Measurements from ENCODE around the gene SLC4A9. TPM values are rescaled to one million over a fixed set of nuclear protein-coding genes. Genes with fewer than 3 reads are reported as not detected.
"Not testable (repeated sequence)": the region's sequence is repeated elsewhere in the genome, so short reads cannot be mapped to it uniquely, and the experiment has no call there.

SLC4A9 gene
- total RNA-seq, 2 experiments from 2014 or later, result not detected

DNA sequence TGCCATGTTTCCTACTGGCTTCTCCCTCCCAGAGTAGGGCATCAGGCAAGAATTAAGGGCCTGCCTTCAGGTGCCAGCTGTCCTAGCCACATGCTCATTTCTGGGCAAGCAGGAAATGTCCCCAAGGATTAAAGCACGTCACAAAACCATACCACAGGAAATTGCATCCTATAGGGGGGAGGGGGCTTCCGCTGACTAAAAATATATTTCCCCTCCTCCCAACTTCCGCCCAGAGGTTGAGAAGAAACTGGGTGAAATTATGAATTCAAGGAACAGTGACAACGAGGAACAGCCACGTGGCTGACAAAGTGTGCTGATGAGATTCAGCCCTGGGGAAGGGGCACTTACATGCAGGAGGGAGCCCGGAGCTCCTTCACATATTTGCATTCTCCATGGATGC is 17.7 kb upstream of the SLC4A9 start:
- intact Hi-C loops (cut with DNase I, micrococcal nuclease), result no loop called here
- no peaks in the 10 kb centered on the region for H3K9me3 ChIP-seq (ENCODE audit: control insufficient read depth in 1 of 2, insufficient read depth in 1 of 2, low read length in 2 of 2)
- no peaks in the 10 kb centered on the region for H3K36me3 ChIP-seq (ENCODE audit: insufficient read depth, low read length)
- no peaks in the 10 kb centered on the region for H3K9me3 Mint-ChIP-seq
- H3K4me1 Mint-ChIP-seq (ENCODE audit: low read depth), result peaks cover 56% of the 10 kb centered on the region
- DNase-seq (peak in 6 of 14 experiments; percentile 8 to 74 (median 42)), ATAC-seq (ENCODE audit: poor library complexity) (peak; percentile 50)
- no peaks in the 10 kb centered on the region for H3K27me3 Mint-ChIP-seq
- peak overlapping the region; percentile 78 for H3K27ac Mint-ChIP-seq
- H3K4me3 ChIP-seq (ENCODE audit: low read length), result no peak overlapping the region
- POLR2A ChIA-PET, result interaction anchor here (0.6 to 1.3 kb wide), 2 partner anchors 10 to 58 kb away, joined by 3 to 4 read pairs; no protein-coding TSS in a partner anchor
- peak overlapping the region; percentile 76 for H3K4me3 Mint-ChIP-seq
- peaks cover 53% of the 10 kb centered on the region for H3K4me1 ChIP-seq (ENCODE audit: insufficient read depth, low read length)
- H3K27me3 ChIP-seq (ENCODE audit: control insufficient read depth in 1 of 2, insufficient read depth in 2 of 2, low read length in 2 of 2), result no peaks in the 10 kb centered on the region
- H3K36me3 Mint-ChIP-seq (ENCODE audit: low read depth), result peaks cover 5% of the 10 kb centered on the region
- TF ChIP-seq, protein P1, sequence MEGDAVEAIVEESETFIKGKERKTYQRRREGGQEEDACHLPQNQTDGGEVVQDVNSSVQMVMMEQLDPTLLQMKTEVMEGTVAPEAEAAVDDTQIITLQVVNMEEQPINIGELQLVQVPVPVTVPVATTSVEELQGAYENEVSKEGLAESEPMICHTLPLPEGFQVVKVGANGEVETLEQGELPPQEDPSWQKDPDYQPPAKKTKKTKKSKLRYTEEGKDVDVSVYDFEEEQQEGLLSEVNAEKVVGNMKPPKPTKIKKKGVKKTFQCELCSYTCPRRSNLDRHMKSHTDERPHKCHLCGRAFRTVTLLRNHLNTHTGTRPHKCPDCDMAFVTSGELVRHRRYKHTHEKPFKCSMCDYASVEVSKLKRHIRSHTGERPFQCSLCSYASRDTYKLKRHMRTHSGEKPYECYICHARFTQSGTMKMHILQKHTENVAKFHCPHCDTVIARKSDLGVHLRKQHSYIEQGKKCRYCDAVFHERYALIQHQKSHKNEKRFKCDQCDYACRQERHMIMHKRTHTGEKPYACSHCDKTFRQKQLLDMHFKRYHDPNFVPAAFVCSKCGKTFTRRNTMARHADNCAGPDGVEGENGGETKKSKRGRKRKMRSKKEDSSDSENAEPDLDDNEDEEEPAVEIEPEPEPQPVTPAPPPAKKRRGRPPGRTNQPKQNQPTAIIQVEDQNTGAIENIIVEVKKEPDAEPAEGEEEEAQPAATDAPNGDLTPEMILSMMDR (IDR thresholded peaks at IDR 0.05), result no peak
- CTCF ChIA-PET, result interaction anchor here (2.5 kb wide), 1 partner anchor 9 kb away, joined by 9 read pairs; no protein-coding TSS in a partner anchor
- no peak overlapping the region for H3K27ac ChIP-seq (ENCODE audit: low read depth in 1 of 2, low read length in 2 of 2)

DNA sequence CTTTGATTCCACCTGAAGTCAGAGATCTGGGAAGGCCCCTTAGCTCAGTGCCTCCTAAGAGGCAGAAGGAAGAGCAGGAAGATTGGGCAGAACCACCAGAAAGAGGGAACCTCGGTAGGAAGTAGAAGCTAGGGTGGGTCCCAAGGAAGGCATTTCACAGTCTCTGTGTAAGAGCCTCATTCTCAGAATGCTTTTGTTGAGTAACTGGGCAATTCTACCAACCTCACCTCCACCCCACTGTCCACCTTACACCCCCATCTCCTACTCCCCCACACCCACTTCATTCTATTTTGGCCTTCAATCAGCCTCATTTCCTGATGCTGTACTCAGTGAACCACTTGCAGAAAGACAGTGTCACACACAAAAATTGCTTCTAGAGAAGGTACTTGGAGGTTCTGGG is 17.1 kb upstream of the SLC4A9 start:
- H3K36me3 Mint-ChIP-seq (ENCODE audit: low read depth), result peaks cover 5% of the 10 kb centered on the region
- no peaks in the 10 kb centered on the region for H3K27me3 Mint-ChIP-seq
- no peak for ATAC-seq (ENCODE audit: poor library complexity)
- intact Hi-C loops (cut with DNase I, micrococcal nuclease), result no loop called here
- Histone ChIP-seq H3K36me3 (ENCODE audit: insufficient read depth, low read length) (no peaks in the 10 kb centered on the region), H3K27me3 (ENCODE audit: control insufficient read depth in 1 of 2, insufficient read depth in 2 of 2, low read length in 2 of 2) (no peaks in the 10 kb centered on the region), H3K4me3 (ENCODE audit: low read length) (no peak overlapping the region), H3K9me3 (ENCODE audit: control insufficient read depth in 1 of 2, insufficient read depth in 1 of 2, low read length in 2 of 2) (no peaks in the 10 kb centered on the region), H3K27ac (ENCODE audit: low read depth in 1 of 2, low read length in 2 of 2) (peak overlapping the region in 1 of 2 donors; percentile 24), H3K4me1 (ENCODE audit: insufficient read depth, low read length) (peaks cover 56% of the 10 kb centered on the region)
- TF ChIP-seq, protein P1 (IDR thresholded peaks at IDR 0.05), result no peak
- peaks cover 59% of the 10 kb centered on the region for H3K4me1 Mint-ChIP-seq (ENCODE audit: low read depth)
- H3K9me3 Mint-ChIP-seq, result no peaks in the 10 kb centered on the region
- peak overlapping the region; percentile 78 for H3K27ac Mint-ChIP-seq
- ChIA-PET POLR2A (interaction anchor here (1.3 kb wide), 1 partner anchor 58 kb away, joined by 3 read pairs; no protein-coding TSS in a partner anchor), CTCF (interaction anchor here (1.4 to 2.5 kb wide), 2 partner anchors 9 to 98 kb away, joined by 6 to 9 read pairs; no protein-coding TSS in a partner anchor)
- no peak for DNase-seq
- peak overlapping the region; percentile 76 for H3K4me3 Mint-ChIP-seq

DNA sequence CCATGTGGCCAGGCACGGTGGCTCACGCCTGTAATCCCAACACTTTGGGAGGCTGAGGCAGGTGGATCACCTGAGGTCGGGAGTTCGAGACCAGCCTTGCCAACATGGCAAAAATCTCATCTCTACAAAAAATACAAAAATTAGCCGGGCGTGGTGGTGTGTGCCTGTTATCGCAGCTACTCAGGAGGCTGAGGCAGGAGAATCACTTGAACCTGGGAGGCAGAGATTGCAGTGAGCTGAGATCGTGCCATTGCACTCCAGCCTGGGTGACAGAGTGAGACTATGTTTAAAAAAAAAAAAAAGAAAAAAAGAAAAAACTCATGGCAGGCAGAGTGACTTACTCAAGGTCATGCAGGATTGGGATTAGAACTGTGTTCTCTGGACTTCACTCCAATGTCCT is 16.1 kb upstream of the SLC4A9 start:
- H3K27me3 Mint-ChIP-seq; H3K27me3 ChIP-seq (ENCODE audit: control insufficient read depth in 1 of 2, insufficient read depth in 2 of 2, low read length in 2 of 2); ATAC-seq (ENCODE audit: poor library complexity); H3K9me3 ChIP-seq (ENCODE audit: control insufficient read depth in 1 of 2, insufficient read depth in 1 of 2, low read length in 2 of 2); H3K27ac ChIP-seq (ENCODE audit: low read depth in 1 of 2, low read length in 2 of 2); H3K4me3 ChIP-seq (ENCODE audit: low read length); DNase-seq; H3K36me3 Mint-ChIP-seq (ENCODE audit: low read depth); H3K9me3 Mint-ChIP-seq; H3K36me3 ChIP-seq (ENCODE audit: insufficient read depth, low read length); intact Hi-C loops (cut with DNase I, micrococcal nuclease): not testable (repeated sequence)
- H3K4me1 Mint-ChIP-seq (ENCODE audit: low read depth), result peaks cover 59% of the 10 kb centered on the region
- peak overlapping the region; percentile 83 for H3K4me3 Mint-ChIP-seq
- ChIA-PET CTCF (interaction anchor here (0.6 to 2.5 kb wide), 4 partner anchors 8 to 295 kb away, joined by 3 to 9 read pairs (median 6); no protein-coding TSS in a partner anchor), POLR2A (interaction anchor here (1.1 kb wide), 1 partner anchor 204 kb away, joined by 3 read pairs; the partner anchor contains the start of gene EIF4EBP3)
- peaks cover 56% of the 10 kb centered on the region for H3K4me1 ChIP-seq (ENCODE audit: insufficient read depth, low read length)
- H3K27ac Mint-ChIP-seq, result peak overlapping the region; percentile 50

All from CD4-positive, alpha-beta T cell (primary cell).